Heart left ventricle (tissue), 13 donors: ENCODE data around the gene CX3CR1.

Source experiments
- CTCF ChIP-seq, 12 donors: fragments of 200-600 bp; sonication (generic) in 4 of 12; IDR thresholded peaks; one replicate each; pipeline versions ENCODE4 v1.5.0 to v1.8.0; 2018 to 2022; ENCODE audit warnings: antibody characterized with exemption in 12 of 12, mild to moderate bottlenecking in 5 of 12
- POLR2A ChIP-seq, 2 donors: fragments of 450-650 bp; IDR thresholded peaks; one replicate each; pipeline ENCODE4 v1.6.1; 2017; ENCODE audit warnings: antibody characterized with exemption in 2 of 2, mild to moderate bottlenecking in 2 of 2, moderate library complexity in 2 of 2
- donor health status: ischemic (EF 13 %, LVEDD 7.1; RV severe dilation, severe dysfunction).
- donor health status: DM: no; HTN: yes; CAD: no.
- donor health status: DM: no; HTN: no; CAD: no.
- donor health status: ischemic (EF 25% LVEDD 6.9; RV normal size, moderate dysfunction).
- donor health status: ischemic (EF 25% LVEDD 5.7; RV mildly dilated, moderate dysfunction).
- donor health status: ischemic (EF 35%, LVEDD 5.7; RV mildly dilated, moderate dysfunction).
- donor health status: nonischemic (EF 11% LVEDD 7.7; RV severe dilation, severe dysfunction).
- donor health status: DM: yes; HTN: yes; CAD: no.
- donor health status: PGD.
- donor health status: ischemic (EF 29% LVEDD 5.4; RV normal size, mild dysfunction).
- donor health status: nonischemic (EF 23%, LVEDD 6.1; RV moderate dilation, normal function).

GRCh38 chr3:39271363-39271914, 8.4 kb downstream of the CX3CR1 start:
- no peak for TF ChIP-seq CTCF (IDR thresholded peaks at IDR 0.05)
- TF ChIP-seq POLR2A (IDR thresholded peaks at IDR 0.05) = no peak
